H1 (cell line): Measurements from ENCODE around the gene ATP6V0D1. TPM values are rescaled to one million over a fixed set of nuclear protein-coding genes. Genes with fewer than 3 reads are reported as not detected.

ENCODE experiments used
- RAD21 ChIP-seq, 2 experiments: IDR thresholded peaks in 1 of 2; conservative IDR thresholded peaks in 1 of 2; 2 replicates each; pipeline ENCODE4 v1.6.1; 2011; ENCODE audit warnings: low read depth in 2 of 2, low read length in 2 of 2, improper control_type of control experiment in 1 of 2, inconsistent platforms in 1 of 2, mild to moderate bottlenecking in 1 of 2, moderate library complexity in 1 of 2
- SIRT6 ChIP-seq: IDR thresholded peaks from one replicate; pipeline ENCODE4 v1.7.1; 2012; ENCODE audit warnings: low read length, inconsistent platforms
- SIX5 ChIP-seq: IDR thresholded peaks from 2 replicates; pipeline ENCODE4 v1.6.1; 2011; ENCODE audit warnings: mild to moderate bottlenecking, low read depth, low read length
- polyA plus RNA-seq, 7 experiments: library from polyadenylated mRNA; depleted of rRNA in 3 of 7; stranded (reverse) in 5 of 7; unstranded in 2 of 7; fragments of >200 nt in 5 of 7; fragments of 200-250 nt in 2 of 7; gene quantifications; 1 replicate in 5 of 7; 2 replicates in 1 of 7; 4 replicates in 1 of 7; pipeline versions ENCODE4 v1.2.1 to v1.2.3, GENCODE V29; 2011 to 2013; ENCODE audit warnings: missing spikeins in 2 of 7, mixed read lengths in 2 of 7
- total RNA-seq: library from RNA; stranded (reverse); fragmentation: NEBNext Ultra II Directional; extraction: Animal tissue kit (Norgen Biotek cat#: 25700); gene quantifications from 2 replicates; pipeline ENCODE4 v1.2.1, GENCODE V29; 2021

The ATP6V0D1 gene
- total and polyA plus RNA-seq, 2 of the 8 experiments (the other 6 are each of a cell fraction or from before 2014, with no cell fraction given): 47.3 to 134 TPM

DNA sequence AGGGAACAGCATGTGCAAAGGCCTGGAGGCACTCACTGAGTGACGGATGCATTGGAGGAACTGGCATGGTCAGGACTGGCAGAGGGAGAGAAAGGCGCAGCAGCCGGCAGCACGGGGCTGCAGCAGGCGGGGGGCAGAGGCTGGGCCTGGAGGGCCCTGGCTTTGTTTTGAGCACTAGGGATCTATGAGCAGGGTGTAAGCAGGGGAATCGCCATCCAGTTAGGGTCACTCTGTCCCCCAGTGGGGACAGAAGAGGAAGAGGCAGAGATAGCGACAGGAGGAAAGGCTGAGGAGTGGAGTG, 35.9 kb downstream of the ATP6V0D1 start (continued):
- TF ChIP-seq RAD21 (IDR thresholded peaks at IDR 0.05 in 1 of 2, conservative IDR thresholded peaks at IDR 0.05 in 1 of 2; ENCODE audit: low read depth in 2 of 2, low read length in 2 of 2) (no peak), SIX5 (no peak), SIRT6 (no peak)
